ENCODE measurements around the gene DNAJA2. TPM values are rescaled to one million over a fixed set of nuclear protein-coding genes. Genes with fewer than 3 reads are reported as not detected.
"Not testable (repeated sequence)": the region's sequence is repeated elsewhere in the genome, so short reads cannot be mapped to it uniquely, and the experiment has no call there.

DNAJA2 gene
- total RNA-seq, 4 donors from 2014 or later = 25.3 to 79.4 (median 40.1) TPM

DNA sequence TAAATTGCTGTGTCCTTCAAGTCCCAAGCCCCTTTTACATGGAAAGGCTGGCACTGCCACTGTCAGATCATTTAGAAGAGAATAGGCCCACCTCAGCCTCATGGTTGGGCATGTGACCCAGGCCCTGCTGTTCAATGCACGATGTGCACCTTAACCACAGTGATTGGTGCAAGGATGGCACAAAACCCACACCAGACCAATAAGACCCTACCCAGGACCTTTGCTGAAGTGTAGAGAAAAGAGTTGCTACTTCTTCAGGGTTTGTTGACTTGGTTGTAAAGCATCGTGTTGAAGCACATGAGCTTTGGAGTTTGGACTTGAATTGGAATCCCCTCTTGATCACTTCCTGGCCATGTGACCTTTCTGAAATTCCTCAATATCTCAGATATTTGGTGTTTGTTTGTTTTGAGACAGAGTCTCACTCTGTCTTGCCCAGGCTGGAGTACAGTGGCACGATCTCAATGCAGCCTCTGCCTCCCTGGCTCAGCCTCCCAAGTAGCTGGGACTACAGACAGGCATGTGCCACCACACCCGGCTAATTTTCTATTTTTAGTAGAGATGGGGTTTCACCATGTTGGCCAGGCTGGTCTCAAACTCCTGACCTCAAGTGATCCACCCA lies 24.8 kb downstream of the DNAJA2 start:
- H3K36me3 ChIP-seq = no peaks in the 10 kb centered on the region
- H3K9me3 ChIP-seq = no peaks in the 10 kb centered on the region
- no peak overlapping the region for H3K4me3 ChIP-seq
- H3K27me3 ChIP-seq = no peaks in the 10 kb centered on the region
- TF ChIP-seq POLR2A (IDR thresholded peaks at IDR 0.05) = no peak
- TF ChIP-seq CTCF (IDR thresholded peaks at IDR 0.05) = no peak
- no peaks in the 10 kb centered on the region for H3K4me1 ChIP-seq
- DNase-seq = no peak
- intact Hi-C loops (cut with DNase I; ENCODE audit: low total_unique reads) = no loop called here
- H3K27ac ChIP-seq = no peak overlapping the region

GRCh38 chr16:46947900-46948547 lies 25.4 kb downstream of the DNAJA2 start:
- DNase-seq = no peak
- Histone ChIP-seq H3K36me3 (no peaks in the 10 kb centered on the region), H3K27ac (no peak overlapping the region), H3K27me3 (no peaks in the 10 kb centered on the region), H3K9me3 (no peaks in the 10 kb centered on the region), H3K4me3 (no peak overlapping the region), H3K4me1 (no peaks in the 10 kb centered on the region)
- intact Hi-C loops (cut with DNase I; ENCODE audit: low total_unique reads) = no loop called here
- TF ChIP-seq CTCF (IDR thresholded peaks at IDR 0.05) (peak in 3 of 4 experiments; percentile 23 to 40 (median 24)), POLR2A (IDR thresholded peaks at IDR 0.05) (no peak)

- H3K4me3 ChIP-seq; H3K4me1 ChIP-seq; H3K36me3 ChIP-seq; intact Hi-C loops (cut with DNase I; ENCODE audit: low total_unique reads); H3K9me3 ChIP-seq; H3K27me3 ChIP-seq; DNase-seq; H3K27ac ChIP-seq: not testable (repeated sequence)
Measured at GRCh38 chr16:46944713-46945112, 28.8 kb downstream of the DNAJA2 start.

DNA sequence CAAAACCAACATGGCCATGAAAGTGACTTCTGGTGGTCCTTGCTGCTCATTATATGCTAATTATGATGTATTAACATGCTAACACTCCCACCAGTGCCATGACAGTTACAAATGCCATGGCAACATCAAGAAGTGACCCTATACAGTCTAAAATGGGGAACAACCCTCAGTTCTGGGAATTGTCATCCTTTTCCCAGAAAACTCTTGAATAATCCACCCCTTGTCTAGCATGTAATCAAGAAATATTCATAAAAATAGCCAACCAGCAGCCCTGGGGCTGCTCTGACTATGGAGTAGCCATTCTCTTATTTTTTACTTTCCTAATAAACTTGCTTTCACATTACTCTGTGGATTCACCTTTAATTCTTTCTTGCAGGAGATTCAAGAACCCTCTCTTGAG lies 35.9 kb downstream of the DNAJA2 start:
- TF ChIP-seq POLR2A (IDR thresholded peaks at IDR 0.05) = no peak
- intact Hi-C loops (cut with DNase I; ENCODE audit: low total_unique reads) = no loop called here

GRCh38 chr16:46932802-46933201 lies 40.7 kb downstream of the DNAJA2 start:
- intact Hi-C loops (cut with DNase I; ENCODE audit: low total_unique reads) = no loop called here
- H3K27me3 ChIP-seq = no peaks in the 10 kb centered on the region
- H3K36me3 ChIP-seq = no peaks in the 10 kb centered on the region
- no peak for TF ChIP-seq POLR2A (IDR thresholded peaks at IDR 0.05)
- no peak for TF ChIP-seq CTCF (IDR thresholded peaks at IDR 0.05)
- H3K9me3 ChIP-seq = no peaks in the 10 kb centered on the region
- no peaks in the 10 kb centered on the region for H3K4me1 ChIP-seq
- no peak overlapping the region for H3K4me3 ChIP-seq
- DNase-seq = no peak
- no peak overlapping the region for H3K27ac ChIP-seq

More for the DNA sequence above, 35.9 kb downstream of the DNAJA2 start:
- no peak for DNase-seq
- Histone ChIP-seq H3K36me3 (no peaks in the 10 kb centered on the region), H3K9me3 (no peaks in the 10 kb centered on the region), H3K4me1 (no peaks in the 10 kb centered on the region), H3K27me3 (no peaks in the 10 kb centered on the region), H3K27ac (no peak overlapping the region), H3K4me3 (no peak overlapping the region)

DNA sequence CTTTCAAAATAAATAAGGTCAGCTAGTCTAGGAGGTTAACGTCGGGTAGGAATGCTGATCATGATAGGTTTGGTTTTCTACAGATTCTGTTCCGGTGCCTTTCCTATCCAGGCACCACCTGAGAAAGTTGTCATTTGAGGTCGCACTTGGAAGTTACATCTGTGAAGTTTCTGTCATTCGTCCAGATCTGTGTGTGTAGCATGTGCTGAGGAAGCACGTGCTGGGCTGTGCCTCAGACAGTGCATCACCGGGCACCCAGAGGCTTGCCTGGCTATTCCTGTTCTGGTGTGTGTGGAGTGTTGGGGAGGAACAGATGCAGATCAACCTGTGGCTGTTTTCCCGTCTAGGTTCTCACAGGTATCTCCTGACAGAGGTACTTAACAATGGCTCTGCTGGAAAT lies 42.6 kb downstream of the DNAJA2 start:
- no peak for DNase-seq
- H3K9me3 ChIP-seq = no peaks in the 10 kb centered on the region
- TF ChIP-seq POLR2A (IDR thresholded peaks at IDR 0.05) (no peak), CTCF (IDR thresholded peaks at IDR 0.05) (no peak)
- no peaks in the 10 kb centered on the region for H3K27me3 ChIP-seq
- H3K36me3 ChIP-seq = no peaks in the 10 kb centered on the region
- H3K27ac ChIP-seq = no peak overlapping the region
- no peak overlapping the region for H3K4me3 ChIP-seq
- intact Hi-C loops (cut with DNase I; ENCODE audit: low total_unique reads) = no loop called here
- no peaks in the 10 kb centered on the region for H3K4me1 ChIP-seq

Data from uterus (tissue), 4 donors.